Osteoblast (primary cell): ENCODE results near the gene CSMD2. TPM values are rescaled to one million over a fixed set of nuclear protein-coding genes. Genes with fewer than 3 reads are reported as not detected.

Experiments used
- DNase-seq: peaks from one replicate; pipeline ENCODE4 v3.0.0; 2011; ENCODE audit warnings: low spot score, mixed read lengths; ENCODE audit not compliant: insufficient read length; ENCODE audit errors: missing footprints
- H2AFZ ChIP-seq: 2 replicates; pipeline ENCODE4 v1.6.0; 2011; ENCODE audit warnings: mild to moderate bottlenecking, low read length
- H3K27ac ChIP-seq: 2 replicates; pipeline ENCODE4 v1.5.1; 2011; ENCODE audit warnings: mild to moderate bottlenecking, low read depth, low read length, moderate library complexity
- H3K27me3 ChIP-seq: 2 replicates; pipeline ENCODE4 v1.6.0; 2012; ENCODE audit warnings: mild to moderate bottlenecking, control low read depth, inconsistent platforms, low read length, moderate library complexity; ENCODE audit not compliant: insufficient read depth
- H3K36me3 ChIP-seq: 2 replicates; pipeline ENCODE4 v1.5.1; 2011; ENCODE audit warnings: mild to moderate bottlenecking, low read length, control low read depth, moderate library complexity; ENCODE audit not compliant: insufficient read depth
- H3K4me1 ChIP-seq: 2 replicates; pipeline ENCODE4 v1.5.1; 2011; ENCODE audit warnings: mild to moderate bottlenecking, low read length, control low read depth, moderate library complexity; ENCODE audit not compliant: insufficient read depth
- H3K4me2 ChIP-seq: 2 replicates; pipeline ENCODE4 v1.6.0; 2011; ENCODE audit warnings: mild to moderate bottlenecking, low read length; ENCODE audit not compliant: insufficient read depth
- H3K4me3 ChIP-seq: fragments of 200-600 bp; sonication (generic); 3 replicates; pipeline ENCODE4 v1.5.1; 2012; ENCODE audit warnings: mild to moderate bottlenecking, low read length, inconsistent platforms; ENCODE audit not compliant: insufficient read depth
- H3K79me2 ChIP-seq: 2 replicates; pipeline ENCODE4 v1.6.0; 2012; ENCODE audit warnings: mild to moderate bottlenecking, low read length, control low read depth, inconsistent platforms; ENCODE audit not compliant: insufficient read depth
- H3K9me3 ChIP-seq: 2 replicates; pipeline ENCODE4 v1.5.1; 2011; ENCODE audit warnings: low read depth, low read length, control low read depth
- H4K20me1 ChIP-seq: 2 replicates; pipeline ENCODE4 v1.6.0; 2012; ENCODE audit warnings: mild to moderate bottlenecking, low read length, control low read depth; ENCODE audit not compliant: insufficient read depth
- total RNA-seq: library from RNA; depleted of rRNA; stranded (reverse); fragments of >200 nt; gene quantifications from 2 replicates; pipeline ENCODE4 v1.2.3, GENCODE V29; 2012
- TF ChIP-seq, protein P1 (sequence below): IDR thresholded peaks from 2 replicates; pipeline ENCODE4 v1.5.1; 2011; ENCODE audit warnings: mild to moderate bottlenecking, low read depth, low read length, moderate library complexity; ENCODE audit errors: extremely low read depth

CSMD2 gene
- total RNA-seq, 1 donor: 0.36 TPM

DNA sequence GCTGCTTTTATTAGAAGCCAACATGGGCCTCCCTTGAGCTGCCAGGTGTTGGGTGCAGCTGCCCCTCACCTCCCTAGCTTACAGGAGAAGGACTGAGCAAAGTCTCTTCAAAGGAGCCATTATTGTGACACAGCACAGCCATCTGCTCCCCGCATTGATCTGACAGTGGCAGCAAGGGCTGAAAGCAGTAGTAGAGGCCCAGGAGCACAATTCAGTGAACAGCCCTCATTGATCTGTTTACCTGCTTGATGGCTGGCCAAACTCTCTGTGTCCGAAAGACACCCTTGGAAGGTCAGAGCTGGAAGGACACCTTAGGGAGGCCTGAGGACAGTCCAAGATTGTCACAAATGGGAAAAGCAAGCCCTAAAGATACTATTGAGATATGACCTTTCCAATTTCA lies 286.6 kb downstream of the CSMD2 start:
- Histone ChIP-seq H3K9me3 (no peaks in the 10 kb centered on the region), H3K4me2 (no peak overlapping the region), H2AFZ (no peak overlapping the region), H3K36me3 (no peaks in the 10 kb centered on the region), H4K20me1 (no peaks in the 10 kb centered on the region), H3K27me3 (no peaks in the 10 kb centered on the region), H3K79me2 (no peaks in the 10 kb centered on the region), H3K27ac (no peak overlapping the region), H3K4me1 (no peaks in the 10 kb centered on the region), H3K4me3 (no peak overlapping the region)
- TF ChIP-seq, protein P1, sequence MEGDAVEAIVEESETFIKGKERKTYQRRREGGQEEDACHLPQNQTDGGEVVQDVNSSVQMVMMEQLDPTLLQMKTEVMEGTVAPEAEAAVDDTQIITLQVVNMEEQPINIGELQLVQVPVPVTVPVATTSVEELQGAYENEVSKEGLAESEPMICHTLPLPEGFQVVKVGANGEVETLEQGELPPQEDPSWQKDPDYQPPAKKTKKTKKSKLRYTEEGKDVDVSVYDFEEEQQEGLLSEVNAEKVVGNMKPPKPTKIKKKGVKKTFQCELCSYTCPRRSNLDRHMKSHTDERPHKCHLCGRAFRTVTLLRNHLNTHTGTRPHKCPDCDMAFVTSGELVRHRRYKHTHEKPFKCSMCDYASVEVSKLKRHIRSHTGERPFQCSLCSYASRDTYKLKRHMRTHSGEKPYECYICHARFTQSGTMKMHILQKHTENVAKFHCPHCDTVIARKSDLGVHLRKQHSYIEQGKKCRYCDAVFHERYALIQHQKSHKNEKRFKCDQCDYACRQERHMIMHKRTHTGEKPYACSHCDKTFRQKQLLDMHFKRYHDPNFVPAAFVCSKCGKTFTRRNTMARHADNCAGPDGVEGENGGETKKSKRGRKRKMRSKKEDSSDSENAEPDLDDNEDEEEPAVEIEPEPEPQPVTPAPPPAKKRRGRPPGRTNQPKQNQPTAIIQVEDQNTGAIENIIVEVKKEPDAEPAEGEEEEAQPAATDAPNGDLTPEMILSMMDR: no peak
- DNase-seq: no peak

- no peaks in the 10 kb centered on the region for H3K9me3 ChIP-seq
- no peaks in the 10 kb centered on the region for H3K36me3 ChIP-seq
- TF ChIP-seq, protein P1: no peak
- H3K4me1 ChIP-seq: no peaks in the 10 kb centered on the region
- no peak overlapping the region for H3K4me3 ChIP-seq
- H4K20me1 ChIP-seq: no peaks in the 10 kb centered on the region
- no peaks in the 10 kb centered on the region for H3K79me2 ChIP-seq
- H3K4me2 ChIP-seq: no peak overlapping the region
- no peak overlapping the region for H3K27ac ChIP-seq
- no peak for DNase-seq
- H2AFZ ChIP-seq: no peak overlapping the region
- H3K27me3 ChIP-seq: no peaks in the 10 kb centered on the region
Observed at GRCh38 chr1:33876970-33877650, 287.9 kb downstream of the CSMD2 start.

DNA sequence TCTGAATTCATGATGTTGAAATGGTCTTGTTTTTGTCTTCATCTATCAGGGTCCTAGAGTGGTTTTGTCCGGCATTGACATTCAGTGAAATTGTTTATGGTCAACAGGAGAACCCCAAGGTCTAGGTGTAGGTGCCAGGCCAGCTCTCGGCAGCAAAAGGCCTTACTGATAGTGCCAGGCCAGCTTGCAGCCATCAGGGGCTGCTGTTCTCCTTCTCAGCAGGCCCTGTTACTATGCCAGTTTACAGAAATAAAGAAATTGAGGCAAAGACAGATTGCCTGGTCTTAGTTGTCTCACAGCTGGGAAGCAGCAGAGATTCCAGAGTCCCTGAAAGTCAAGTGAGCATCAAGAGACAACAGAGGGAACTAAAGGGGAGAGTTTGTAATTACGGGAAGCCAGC lies 289.2 kb downstream of the CSMD2 start:
- Histone ChIP-seq H3K9me3 (no peaks in the 10 kb centered on the region), H3K27ac (no peak overlapping the region), H3K4me3 (no peak overlapping the region), H3K79me2 (no peaks in the 10 kb centered on the region), H3K4me2 (no peak overlapping the region), H4K20me1 (no peaks in the 10 kb centered on the region), H3K27me3 (no peaks in the 10 kb centered on the region), H3K36me3 (no peaks in the 10 kb centered on the region), H3K4me1 (no peaks in the 10 kb centered on the region), H2AFZ (no peak overlapping the region)
- TF ChIP-seq, protein P1: no peak
- DNase-seq: no peak

GRCh38 chr1:33874636-33875035 lies 290.4 kb downstream of the CSMD2 start:
- Histone ChIP-seq H3K4me3 (no peak overlapping the region), H3K4me1 (no peaks in the 10 kb centered on the region), H3K79me2 (no peaks in the 10 kb centered on the region), H3K9me3 (no peaks in the 10 kb centered on the region), H2AFZ (no peak overlapping the region), H3K27ac (no peak overlapping the region), H3K4me2 (no peak overlapping the region), H4K20me1 (no peaks in the 10 kb centered on the region), H3K36me3 (no peaks in the 10 kb centered on the region), H3K27me3 (no peaks in the 10 kb centered on the region)
- TF ChIP-seq, protein P1: no peak
- DNase-seq: no peak
